Esophagus squamous epithelium (tissue), 4 donors: ENCODE measurements around the gene SMTN.

Experiments used
- POLR2A ChIP-seq, 4 donors: fragments of 450-650 bp; IDR thresholded peaks; one replicate each; pipeline ENCODE4 v1.6.1; 2017; ENCODE audit warnings: antibody characterized with exemption in 4 of 4, mild to moderate bottlenecking in 4 of 4, moderate library complexity in 3 of 4
- TF ChIP-seq, protein P1 (sequence below), 6 experiments: fragments of 450-650 bp in 4 of 6; fragments of 200-600 bp in 2 of 6; sonication (generic) in 2 of 6; IDR thresholded peaks; one replicate each; pipeline ENCODE4 v1.5.1; 2016 to 2019; ENCODE audit warnings: antibody characterized with exemption in 6 of 6, mild to moderate bottlenecking in 4 of 6, moderate library complexity in 4 of 6

DNA sequence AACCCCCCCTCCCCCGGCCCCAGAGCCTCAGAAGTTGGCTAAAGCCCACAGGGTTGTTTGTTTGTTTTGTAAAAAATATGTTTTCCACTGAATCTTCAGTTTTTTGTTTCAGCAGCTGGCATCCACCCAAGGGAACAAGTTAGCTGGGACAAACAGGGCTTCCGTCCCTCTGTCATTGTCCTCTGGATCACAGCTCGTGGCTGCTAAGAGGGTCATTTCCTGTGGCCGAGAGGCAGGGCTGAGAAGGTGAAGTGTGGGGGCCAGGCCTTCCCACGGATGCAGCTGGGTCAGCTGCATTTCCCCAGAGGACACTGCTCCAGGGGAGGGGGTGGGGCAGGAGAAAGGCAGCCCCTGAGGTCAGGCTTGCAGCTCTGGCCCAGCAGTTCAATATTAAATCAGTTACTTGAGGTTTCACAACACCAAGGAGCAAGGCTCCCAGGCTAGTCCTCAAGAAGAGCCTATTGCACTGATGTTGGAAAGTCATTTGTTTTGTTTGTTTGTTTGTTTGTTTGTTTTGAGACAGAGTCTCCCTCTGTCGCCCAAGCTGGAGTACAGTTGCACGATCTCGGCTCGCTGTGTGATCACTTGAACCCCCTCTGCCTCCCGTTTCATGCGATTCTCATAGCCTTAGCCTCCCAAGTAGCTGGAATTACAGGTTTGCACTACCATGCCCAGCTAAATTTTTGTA is 34.4 kb upstream of the SMTN start:
- TF ChIP-seq, protein P1, sequence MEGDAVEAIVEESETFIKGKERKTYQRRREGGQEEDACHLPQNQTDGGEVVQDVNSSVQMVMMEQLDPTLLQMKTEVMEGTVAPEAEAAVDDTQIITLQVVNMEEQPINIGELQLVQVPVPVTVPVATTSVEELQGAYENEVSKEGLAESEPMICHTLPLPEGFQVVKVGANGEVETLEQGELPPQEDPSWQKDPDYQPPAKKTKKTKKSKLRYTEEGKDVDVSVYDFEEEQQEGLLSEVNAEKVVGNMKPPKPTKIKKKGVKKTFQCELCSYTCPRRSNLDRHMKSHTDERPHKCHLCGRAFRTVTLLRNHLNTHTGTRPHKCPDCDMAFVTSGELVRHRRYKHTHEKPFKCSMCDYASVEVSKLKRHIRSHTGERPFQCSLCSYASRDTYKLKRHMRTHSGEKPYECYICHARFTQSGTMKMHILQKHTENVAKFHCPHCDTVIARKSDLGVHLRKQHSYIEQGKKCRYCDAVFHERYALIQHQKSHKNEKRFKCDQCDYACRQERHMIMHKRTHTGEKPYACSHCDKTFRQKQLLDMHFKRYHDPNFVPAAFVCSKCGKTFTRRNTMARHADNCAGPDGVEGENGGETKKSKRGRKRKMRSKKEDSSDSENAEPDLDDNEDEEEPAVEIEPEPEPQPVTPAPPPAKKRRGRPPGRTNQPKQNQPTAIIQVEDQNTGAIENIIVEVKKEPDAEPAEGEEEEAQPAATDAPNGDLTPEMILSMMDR (IDR thresholded peaks at IDR 0.05) = no peak
- no peak for TF ChIP-seq POLR2A (IDR thresholded peaks at IDR 0.05)
